Tibial artery (tissue), 4 donors: Measurements from ENCODE around the gene DNMT3L.
A peak's percentile ranks its signal among the peaks of the same experiment; 100 is the strongest.

ENCODE experiments used
- DNase-seq, 2 donors: peaks; one replicate each; pipeline ENCODE4 v3.0.0-alpha.2; 2019
- H3K27ac ChIP-seq, 2 donors: fragments of 200-600 bp; sonication (generic) in 1 of 2; 1 replicate in 1 of 2; 2 replicates in 1 of 2; pipeline ENCODE4 v1.5.1; 2018 to 2019; ENCODE audit warnings: mild to moderate bottlenecking in 1 of 2
- H3K27me3 ChIP-seq, 2 donors: fragments of 200-600 bp; sonication (generic) in 1 of 2; one replicate each; pipeline versions ENCODE4 v1.5.1 to v1.6.0; 2016 to 2019
- H3K36me3 ChIP-seq, 3 donors: fragments of 200-600 bp; sonication (generic) in 2 of 3; one replicate each; pipeline ENCODE4 v1.5.1; 2016 to 2019; ENCODE audit warnings: mild to moderate bottlenecking in 2 of 3
- H3K4me1 ChIP-seq, 4 donors: fragments of 200-600 bp; sonication (generic) in 2 of 4; 1 replicate in 3 of 4; 2 replicates in 1 of 4; pipeline ENCODE4 v1.5.1; 2016 to 2019
- H3K4me3 ChIP-seq, 2 donors: fragments of 200-600 bp; sonication (generic) in 1 of 2; 1 replicate in 1 of 2; 2 replicates in 1 of 2; pipeline ENCODE4 v1.5.1; 2018 to 2019; ENCODE audit warnings: mild to moderate bottlenecking in 2 of 2
- H3K9me3 ChIP-seq, 3 donors: fragments of 200-600 bp; sonication (generic) in 1 of 3; one replicate each; pipeline ENCODE4 v1.5.1; 2016 to 2019
- intact Hi-C: fragments of 100-400 bp; cut with DNase I; formaldehyde crosslinking; loops from one replicate; pipeline ENCODE4 v1.15.0; 2023; ENCODE audit warnings: low total_unique reads
- TF ChIP-seq, protein P1 (sequence below), 2 experiments: fragments of 200-600 bp in 1 of 2; fragments of 450-650 bp in 1 of 2; IDR thresholded peaks; one replicate each; pipeline ENCODE4 v1.5.1; 2017 to 2019; ENCODE audit warnings: antibody characterized with exemption in 2 of 2, mild to moderate bottlenecking in 1 of 2, moderate library complexity in 1 of 2

The DNMT3L gene

DNA sequence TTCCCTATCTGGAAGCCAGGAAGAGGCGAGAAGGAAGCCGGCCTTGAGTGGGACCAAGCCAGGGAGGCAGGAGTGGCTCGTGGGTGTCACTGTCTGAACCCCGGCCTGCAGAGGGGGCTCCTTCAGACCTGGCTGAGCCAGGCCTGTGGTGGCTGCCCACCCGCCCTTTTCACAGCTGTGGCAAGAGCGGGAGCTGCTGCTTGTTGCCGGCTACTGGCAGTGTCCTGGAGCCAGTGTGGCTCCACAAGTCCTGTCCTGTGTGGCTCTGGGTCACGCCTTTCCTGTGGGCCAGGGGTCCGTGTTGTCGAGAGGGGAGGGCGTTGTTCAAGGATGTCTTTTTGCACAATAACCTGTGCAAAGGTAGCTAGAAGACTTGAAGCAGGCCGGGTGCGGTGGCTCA, 39.4 kb upstream of the DNMT3L start:
- Histone ChIP-seq H3K27ac (peak overlapping the region; percentile 85 to 92), H3K9me3 (no peaks in the 10 kb centered on the region), H3K36me3 (no peaks in the 10 kb centered on the region), H3K27me3 (peaks cover 0 to 12% of the 10 kb centered on the region in 2 donors), H3K4me1 (peaks cover 0 to 71% (median 40%) of the 10 kb centered on the region in 4 donors), H3K4me3 (peak overlapping the region; percentile 83 to 98)
- intact Hi-C loops, result loop anchor here (10.0 kb wide), 1 partner anchor 494 kb away; no protein-coding TSS in a partner anchor
- TF ChIP-seq, protein P1, sequence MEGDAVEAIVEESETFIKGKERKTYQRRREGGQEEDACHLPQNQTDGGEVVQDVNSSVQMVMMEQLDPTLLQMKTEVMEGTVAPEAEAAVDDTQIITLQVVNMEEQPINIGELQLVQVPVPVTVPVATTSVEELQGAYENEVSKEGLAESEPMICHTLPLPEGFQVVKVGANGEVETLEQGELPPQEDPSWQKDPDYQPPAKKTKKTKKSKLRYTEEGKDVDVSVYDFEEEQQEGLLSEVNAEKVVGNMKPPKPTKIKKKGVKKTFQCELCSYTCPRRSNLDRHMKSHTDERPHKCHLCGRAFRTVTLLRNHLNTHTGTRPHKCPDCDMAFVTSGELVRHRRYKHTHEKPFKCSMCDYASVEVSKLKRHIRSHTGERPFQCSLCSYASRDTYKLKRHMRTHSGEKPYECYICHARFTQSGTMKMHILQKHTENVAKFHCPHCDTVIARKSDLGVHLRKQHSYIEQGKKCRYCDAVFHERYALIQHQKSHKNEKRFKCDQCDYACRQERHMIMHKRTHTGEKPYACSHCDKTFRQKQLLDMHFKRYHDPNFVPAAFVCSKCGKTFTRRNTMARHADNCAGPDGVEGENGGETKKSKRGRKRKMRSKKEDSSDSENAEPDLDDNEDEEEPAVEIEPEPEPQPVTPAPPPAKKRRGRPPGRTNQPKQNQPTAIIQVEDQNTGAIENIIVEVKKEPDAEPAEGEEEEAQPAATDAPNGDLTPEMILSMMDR (IDR thresholded peaks at IDR 0.05), result no peak
- no peak for DNase-seq

DNA sequence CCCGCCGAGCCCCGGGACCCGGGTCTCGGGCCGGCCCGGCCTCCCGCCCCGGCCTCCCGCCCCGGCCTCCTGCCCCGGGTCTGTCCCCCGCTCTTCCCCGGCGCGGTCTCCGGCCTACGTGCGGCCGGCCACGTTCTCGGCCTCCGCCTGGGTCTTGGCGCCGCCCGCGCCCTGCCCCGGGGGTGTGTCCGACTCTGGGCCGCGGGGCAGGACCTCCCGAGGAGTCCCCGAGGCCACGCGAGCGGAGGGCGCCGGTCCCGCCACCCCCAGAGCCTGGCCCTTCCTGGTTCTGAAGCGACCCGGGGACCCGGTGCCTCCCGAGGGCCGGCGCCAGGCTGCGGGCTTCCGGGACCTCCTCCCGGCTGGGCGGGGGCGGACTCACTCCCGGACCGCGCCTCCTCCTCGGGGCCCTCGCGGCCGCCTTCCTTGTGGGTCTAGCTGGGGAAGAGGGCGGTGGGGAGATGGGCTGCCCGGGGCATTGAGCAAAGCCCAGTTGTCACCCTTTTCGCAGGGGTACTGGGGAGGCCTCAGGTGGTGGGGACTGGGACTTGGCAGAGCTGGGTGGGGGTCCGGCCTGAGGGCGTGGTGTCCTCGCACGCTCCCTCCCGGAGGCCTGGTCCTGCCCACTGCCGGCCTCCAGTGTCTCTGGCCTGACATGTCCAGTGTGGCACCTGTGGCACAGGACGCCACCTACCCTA, 38.7 kb upstream of the DNMT3L start:
- H3K27me3 ChIP-seq, result peaks cover 0 to 19% of the 10 kb centered on the region in 2 donors
- H3K36me3 ChIP-seq, result no peaks in the 10 kb centered on the region
- intact Hi-C loops, result loop anchor here (10.0 kb wide), 1 partner anchor 494 kb away; no protein-coding TSS in a partner anchor
- TF ChIP-seq, protein P1 (IDR thresholded peaks at IDR 0.05), result no peak
- H3K4me3 ChIP-seq, result peak overlapping the region; percentile 83 to 98
- DNase-seq, result peak; percentile 73 to 88
- peaks cover 0 to 65% (median 40%) of the 10 kb centered on the region in 4 donors for H3K4me1 ChIP-seq
- no peaks in the 10 kb centered on the region for H3K9me3 ChIP-seq
- peak overlapping the region; percentile 85 to 92 for H3K27ac ChIP-seq

DNA sequence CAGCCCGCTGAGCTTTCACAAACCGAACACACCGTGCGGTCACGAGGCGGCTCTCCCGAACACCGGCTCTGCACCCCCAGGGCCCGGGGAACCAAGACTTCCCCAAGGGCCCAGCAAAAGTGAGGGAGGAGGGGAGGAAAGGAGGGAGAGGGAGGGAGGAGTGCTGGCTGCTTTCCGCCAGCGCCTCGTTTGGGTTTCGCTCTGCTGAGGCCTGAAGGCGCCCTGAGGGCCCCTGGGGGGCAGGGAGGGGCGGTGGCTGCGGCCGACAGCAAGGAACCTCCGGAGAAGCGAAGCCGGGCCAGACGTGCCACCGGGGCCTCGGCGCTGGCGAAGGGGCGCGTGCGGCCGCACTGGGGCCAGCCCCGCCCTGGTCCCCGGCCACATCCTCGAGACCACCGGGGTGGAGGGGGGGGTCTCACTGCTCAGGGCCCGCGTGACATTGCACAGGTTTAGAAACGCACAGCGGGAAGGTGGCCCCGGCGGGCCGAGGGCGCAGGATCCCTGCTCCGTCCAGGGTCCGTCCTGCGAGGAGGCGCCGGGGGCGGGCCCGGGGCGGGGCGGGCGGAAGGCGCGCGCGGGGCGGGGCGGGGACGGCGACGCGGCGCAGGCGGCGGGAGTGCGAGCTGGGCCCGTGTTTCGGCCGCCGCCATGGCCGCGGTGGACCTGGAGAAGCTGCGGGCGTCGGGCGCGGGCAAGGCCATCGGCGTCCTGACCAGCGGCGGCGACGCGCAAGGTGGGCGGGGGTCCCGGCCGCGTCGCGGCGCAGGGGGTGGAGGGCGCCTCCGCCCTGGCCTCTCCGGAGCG, 38.0 kb upstream of the DNMT3L start, which contains the start of gene PFKL:
TSS of gene PFKL (plus strand) at position 596 of the 804 bp plus-strand sequence. CDS start at position 649, 53 bp downstream.
- Histone ChIP-seq H3K27ac (peak within 1 kb of the TSS; percentile 85 to 92), H3K4me1 (peaks cover 0 to 64% (median 42%) of the 10 kb centered on the region in 4 donors), H3K9me3 (no peaks in the 10 kb centered on the region), H3K36me3 (no peaks in the 10 kb centered on the region), H3K27me3 (peaks cover 0 to 27% of the 10 kb centered on the region in 2 donors), H3K4me3 (peak within 1 kb of the TSS; percentile 83 to 98)
- peak; percentile 42 to 83 for DNase-seq
- intact Hi-C loops, result loop anchor here (10.0 kb wide), 1 partner anchor 495 kb away; no protein-coding TSS in a partner anchor
- TF ChIP-seq, protein P1 (IDR thresholded peaks at IDR 0.05), result peak in 1 of 2 experiments; percentile 17

DNA sequence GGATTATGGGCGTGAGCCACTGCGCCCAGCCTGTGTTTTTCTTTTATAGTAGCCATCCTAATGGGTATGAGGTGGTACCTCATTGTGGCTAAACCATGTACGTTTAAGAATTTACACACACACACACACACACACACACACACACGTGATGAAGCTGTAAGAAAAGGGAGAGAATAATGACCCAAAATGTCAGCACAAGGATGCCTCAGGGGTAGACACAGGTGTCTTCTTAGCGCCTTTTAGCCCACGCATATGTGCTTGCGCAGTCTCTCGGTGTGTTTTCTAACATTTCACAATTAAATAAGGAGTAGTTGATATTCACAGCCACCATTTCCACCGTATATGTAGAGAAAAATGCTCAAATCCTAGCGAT, 37.4 kb upstream of the DNMT3L start:
- Histone ChIP-seq H3K9me3 (no peaks in the 10 kb centered on the region), H3K27me3 (peaks cover 0 to 33% of the 10 kb centered on the region in 2 donors), H3K36me3 (no peaks in the 10 kb centered on the region), H3K27ac (peak overlapping the region; percentile 85 to 92), H3K4me3 (peak overlapping the region; percentile 83 to 98), H3K4me1 (peaks cover 0 to 64% (median 44%) of the 10 kb centered on the region in 4 donors)
- DNase-seq, result no peak
- TF ChIP-seq, protein P1 (IDR thresholded peaks at IDR 0.05), result no peak
- intact Hi-C loops, result no loop called here

DNA sequence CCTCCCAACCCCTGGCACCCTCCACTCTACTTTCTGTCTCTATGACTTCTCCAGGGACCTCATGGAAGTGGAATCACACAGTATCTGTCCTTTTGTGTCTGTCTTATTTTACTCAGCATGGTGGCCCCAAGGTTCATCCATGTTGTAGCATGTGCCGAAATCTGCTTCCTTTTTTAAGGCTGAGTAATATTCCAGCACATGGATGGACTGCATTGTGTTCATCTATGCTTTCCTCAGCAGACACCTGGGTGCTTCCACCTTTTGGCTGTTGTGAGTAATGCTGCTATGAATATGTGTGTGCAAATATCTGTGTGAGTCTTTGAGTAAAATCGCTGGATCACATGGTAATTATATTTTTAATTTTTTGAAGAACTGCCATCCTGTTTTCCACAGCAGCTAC, 36.6 kb upstream of the DNMT3L start:
- Histone ChIP-seq H3K27me3 (peaks cover 0 to 40% of the 10 kb centered on the region in 2 donors), H3K4me3 (no peak overlapping the region), H3K27ac (no peak overlapping the region), H3K36me3 (no peaks in the 10 kb centered on the region), H3K9me3 (no peaks in the 10 kb centered on the region), H3K4me1 (peaks cover 0 to 57% (median 40%) of the 10 kb centered on the region in 4 donors)
- intact Hi-C loops, result no loop called here
- DNase-seq, result no peak
- TF ChIP-seq, protein P1 (IDR thresholded peaks at IDR 0.05), result no peak
